Measurements from ENCODE around the gene CD2AP.

DNA sequence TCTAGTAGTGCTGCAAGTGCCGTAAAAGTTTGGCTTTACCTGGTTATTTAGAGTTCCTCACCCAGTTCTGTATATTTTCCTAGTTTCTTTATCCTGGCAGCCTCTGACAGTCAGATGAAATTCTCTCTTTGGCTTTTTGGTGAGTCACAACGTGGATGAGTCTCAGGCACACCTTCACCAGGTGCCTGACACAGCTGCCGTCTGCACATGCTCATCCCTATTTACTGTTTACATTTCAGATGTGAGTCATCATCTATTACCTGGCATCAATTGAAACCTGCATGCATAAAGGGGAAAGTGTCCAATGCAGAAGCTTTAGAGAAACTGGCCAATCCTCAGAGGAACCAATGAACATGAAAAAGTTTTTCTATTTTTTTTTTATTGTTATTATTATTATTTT, 187.5 kb downstream of the CD2AP start:
- TF ChIP-seq ZNF70 (CRISPR knock-in tag; IDR thresholded peaks at IDR 0.05), result no peak
- TF ChIP-seq ZFP30 (CRISPR knock-in tag; IDR thresholded peaks at IDR 0.05), result no peak
- TF ChIP-seq ZC3H10 (CRISPR knock-in tag; IDR thresholded peaks at IDR 0.05), result no peak
- no peak for TF ChIP-seq ARNTL (CRISPR knock-in tag; IDR thresholded peaks at IDR 0.05; ENCODE audit: borderline replicate concordance, low read depth)
- no peak for TF ChIP-seq ZFP3 (CRISPR knock-in tag; IDR thresholded peaks at IDR 0.05)

All from SK-N-SH treated with all-trans-retinoic acid at 6 μM for 48 hours (cell line).